ENCODE data around the gene RPS18.

DNA sequence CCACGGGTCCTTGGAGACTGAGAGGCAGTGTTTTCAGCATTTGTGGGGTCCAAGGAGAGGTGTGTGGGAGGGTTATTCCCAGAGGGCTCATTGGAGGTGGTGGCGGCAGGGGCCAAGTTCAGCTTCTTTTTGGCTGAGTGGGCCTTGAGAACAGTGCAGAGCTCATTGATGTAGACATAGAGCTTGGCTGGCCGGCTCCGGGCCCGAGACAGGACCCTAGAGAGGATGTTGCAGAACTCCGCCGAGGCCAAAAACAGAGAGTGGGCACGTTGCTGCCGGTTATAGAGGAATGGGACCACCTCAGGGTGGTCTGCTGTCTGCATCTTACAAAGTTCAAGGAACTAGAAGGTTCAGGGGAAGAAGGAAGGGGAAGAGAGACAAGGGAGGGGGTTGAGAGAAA lies 49.4 kb downstream of the RPS18 start:
- TF ChIP-seq POLR2A (IDR thresholded peaks at IDR 0.05; ENCODE audit: low read length), result no peak
- TF ChIP-seq GATA1 (IDR thresholded peaks at IDR 0.05; ENCODE audit: low read depth, low read length), result no peak

Data from erythroblast (primary cell).